HG02763 (cell line): ENCODE data around the gene SUN3.
"Not testable (repeated sequence)": the region's sequence is repeated elsewhere in the genome, so short reads cannot be mapped to it uniquely, and the experiment has no call there.

ENCODE experiments used
- ATAC-seq: cut with Tn5 transposase; IDR thresholded peaks from one replicate; pipeline ENCODE4 v1.9.1; 2021; ENCODE audit warnings: mild to moderate bottlenecking, moderate library complexity; ENCODE audit not compliant: unreplicated experiment

SUN3 gene

GRCh38 chr7:48033922-48034321, 5.0 kb upstream of the SUN3 start:
- no peak for ATAC-seq

- ATAC-seq, result no peak
Measured at GRCh38 chr7:48031111-48031510, 2.2 kb upstream of the SUN3 start.

GRCh38 chr7:48025624-48026023, 3.3 kb downstream of the SUN3 start:
- ATAC-seq, result no peak

- no peak for ATAC-seq
Measured at GRCh38 chr7:48017674-48018073, 11.2 kb downstream of the SUN3 start.

GRCh38 chr7:48016641-48017040, 12.3 kb downstream of the SUN3 start:
- no peak for ATAC-seq

GRCh38 chr7:48011951-48012350, 17.0 kb downstream of the SUN3 start:
- no peak for ATAC-seq

- ATAC-seq, result no peak
Measured at GRCh38 chr7:48011323-48011722, 17.6 kb downstream of the SUN3 start.

- ATAC-seq, result no peak
Measured at GRCh38 chr7:48009954-48010353, 19.0 kb downstream of the SUN3 start.

- ATAC-seq, result no peak
Measured at GRCh38 chr7:48009257-48009656, 19.6 kb downstream of the SUN3 start.

GRCh38 chr7:48006866-48007265, 22.0 kb downstream of the SUN3 start:
- no peak for ATAC-seq

GRCh38 chr7:48004638-48005037, 24.3 kb downstream of the SUN3 start:
- peak; percentile 48 for ATAC-seq

GRCh38 chr7:48004032-48004431, 24.9 kb downstream of the SUN3 start:
- no peak for ATAC-seq

GRCh38 chr7:48000164-48000563, 28.7 kb downstream of the SUN3 start:
- not testable (repeated sequence) for ATAC-seq

GRCh38 chr7:47999413-47999812, 29.5 kb downstream of the SUN3 start:
- ATAC-seq, result no peak

- no peak for ATAC-seq
Measured at GRCh38 chr7:47992446-47992845, 36.5 kb downstream of the SUN3 start.

GRCh38 chr7:47991741-47992311, 37.1 kb downstream of the SUN3 start:
- peak; percentile 99 for ATAC-seq

- no peak for ATAC-seq
Measured at GRCh38 chr7:47991270-47991669, 37.6 kb downstream of the SUN3 start.

- no peak for ATAC-seq
Measured at GRCh38 chr7:47990592-47990991, 38.3 kb downstream of the SUN3 start.

GRCh38 chr7:47989607-47990400, 39.1 kb downstream of the SUN3 start:
- not testable (repeated sequence) for ATAC-seq

- ATAC-seq, result no peak
Measured at GRCh38 chr7:47988496-47989386, 40.2 kb downstream of the SUN3 start.

- ATAC-seq, result no peak
Measured at GRCh38 chr7:47982610-47983009, 46.3 kb downstream of the SUN3 start.

- not testable (repeated sequence) for ATAC-seq
Measured at GRCh38 chr7:47980648-47981047, 48.3 kb downstream of the SUN3 start.
